Measurements from ENCODE around the gene TEN1.
A peak's percentile ranks its signal among the peaks of the same experiment; 100 is the strongest.
"Not testable (repeated sequence)": the region's sequence is repeated elsewhere in the genome, so short reads cannot be mapped to it uniquely, and the experiment has no call there.

The TEN1 gene

GRCh38 chr17:75950855-75951554 lies 28.0 kb upstream of the TEN1 start:
- Histone ChIP-seq H3K9me3 (ENCODE audit: insufficient read depth, low read depth, low read length) (no peaks in the 10 kb centered on the region), H3K27me3 (ENCODE audit: insufficient read depth, low read length) (no peaks in the 10 kb centered on the region), H3K36me3 (ENCODE audit: insufficient read depth, low read length) (peaks cover 81% of the 10 kb centered on the region), H3K4me3 (ENCODE audit: low read length) (no peak overlapping the region), H3K4me1 (ENCODE audit: insufficient read depth, low read length) (peaks cover 3% of the 10 kb centered on the region; the same call in 1 of the 2 replicates), H3K9ac (ENCODE audit: low read depth, low read length) (no peak overlapping the region), H3K27ac (ENCODE audit: low read depth, low read length) (no peak overlapping the region)
- WGBS = 94% methylated on average over 8 of the region's 8 CpGs

GRCh38 chr17:75959051-75959838 lies 19.8 kb upstream of the TEN1 start:
- peaks cover 19% of the 10 kb centered on the region for H3K4me1 ChIP-seq (ENCODE audit: insufficient read depth, low read length)
- no peak overlapping the region for H3K4me3 ChIP-seq (ENCODE audit: low read length)
- 53% methylated on average over 8 of the region's 8 CpGs for WGBS
- peaks cover 22% of the 10 kb centered on the region for H3K36me3 ChIP-seq (ENCODE audit: insufficient read depth, low read length)
- H3K27me3 ChIP-seq (ENCODE audit: insufficient read depth, low read length) = no peaks in the 10 kb centered on the region
- H3K27ac ChIP-seq (ENCODE audit: low read depth, low read length) = peak overlapping the region; percentile 36; the same call in 1 of the 2 replicates
- H3K9me3 ChIP-seq (ENCODE audit: insufficient read depth, low read depth, low read length) = no peaks in the 10 kb centered on the region
- peak overlapping the region; percentile 4; the same call in 1 of the 2 replicates for H3K9ac ChIP-seq (ENCODE audit: low read depth, low read length)

DNA sequence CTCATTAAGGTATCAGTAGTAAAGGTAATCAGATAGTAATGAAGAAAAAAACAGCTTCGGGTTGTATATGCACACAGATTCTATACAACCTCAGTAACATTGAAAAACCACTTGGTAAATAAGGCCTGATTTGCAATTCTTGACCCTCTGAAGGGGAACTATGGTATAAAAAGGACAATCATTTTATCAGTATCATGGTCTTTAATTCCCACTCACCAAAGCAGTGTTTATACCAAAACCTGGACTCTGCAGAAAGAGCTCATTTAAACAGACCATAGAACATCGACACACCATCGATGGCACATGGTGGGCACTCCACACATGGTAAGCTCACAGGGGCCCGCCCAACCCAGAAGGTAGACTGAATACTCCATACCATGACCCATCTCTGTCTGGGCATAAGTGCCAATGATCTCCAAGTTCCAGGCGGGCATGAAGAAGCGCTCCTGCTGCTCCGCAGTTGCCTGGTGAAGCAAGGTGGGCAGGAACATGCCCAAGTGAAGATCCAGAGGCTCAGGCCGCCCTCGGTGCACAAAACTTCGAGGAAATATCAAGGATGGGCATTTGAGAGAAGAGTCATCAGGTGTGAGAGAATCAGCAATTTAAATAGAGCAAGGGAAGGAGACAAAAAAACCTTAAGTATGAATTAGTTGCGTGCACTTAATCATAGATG lies 19.1 kb upstream of the TEN1 start:
- peaks cover 18% of the 10 kb centered on the region for H3K36me3 ChIP-seq (ENCODE audit: insufficient read depth, low read length)
- peak overlapping the region; percentile 4; the same call in 1 of the 2 replicates for H3K9ac ChIP-seq (ENCODE audit: low read depth, low read length)
- no peaks in the 10 kb centered on the region for H3K9me3 ChIP-seq (ENCODE audit: insufficient read depth, low read depth, low read length)
- no peak overlapping the region for H3K4me3 ChIP-seq (ENCODE audit: low read length)
- H3K27ac ChIP-seq (ENCODE audit: low read depth, low read length) = peak overlapping the region; percentile 36; the same call in 1 of the 2 replicates
- H3K4me1 ChIP-seq (ENCODE audit: insufficient read depth, low read length) = peaks cover 19% of the 10 kb centered on the region
- H3K27me3 ChIP-seq (ENCODE audit: insufficient read depth, low read length) = no peaks in the 10 kb centered on the region
- WGBS = 96% methylated on average over 10 of the region's 11 CpGs

GRCh38 chr17:75965468-75965867 lies 13.6 kb upstream of the TEN1 start:
- H3K27me3 ChIP-seq (ENCODE audit: insufficient read depth, low read length) = no peaks in the 10 kb centered on the region
- 94% methylated on average over 6 of the region's 6 CpGs for WGBS
- no peak overlapping the region for H3K9ac ChIP-seq (ENCODE audit: low read depth, low read length)
- H3K4me3 ChIP-seq (ENCODE audit: low read length) = no peak overlapping the region
- no peaks in the 10 kb centered on the region for H3K9me3 ChIP-seq (ENCODE audit: insufficient read depth, low read depth, low read length)
- H3K36me3 ChIP-seq (ENCODE audit: insufficient read depth, low read length) = peaks cover under 1% of the 10 kb centered on the region; the same call in 1 of the 2 replicates
- no peak overlapping the region for H3K27ac ChIP-seq (ENCODE audit: low read depth, low read length)
- H3K4me1 ChIP-seq (ENCODE audit: insufficient read depth, low read length) = peaks cover under 1% of the 10 kb centered on the region; the same call in 1 of the 2 replicates

DNA sequence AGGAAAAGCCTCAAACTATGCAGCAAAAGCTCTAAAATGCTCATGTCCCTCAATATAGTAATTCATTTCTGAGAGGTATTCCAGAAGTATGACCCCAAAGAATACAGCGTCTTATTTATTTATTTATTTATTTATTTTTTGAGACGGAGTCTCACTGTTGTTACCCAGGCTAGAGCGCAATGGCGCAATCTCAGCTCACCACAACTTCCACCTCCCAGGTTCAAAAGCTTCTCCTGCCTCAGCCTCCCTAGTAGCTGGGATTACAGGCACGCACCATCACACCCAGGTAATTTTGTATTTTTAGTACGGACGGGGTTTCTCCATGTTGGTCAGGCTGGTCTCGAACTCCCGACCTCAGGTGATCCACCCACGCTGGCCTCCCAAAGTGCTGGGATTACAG lies 10.0 kb upstream of the TEN1 start:
- not testable (repeated sequence) for H3K9ac ChIP-seq (ENCODE audit: low read depth, low read length); H3K27me3 ChIP-seq (ENCODE audit: insufficient read depth, low read length); H3K27ac ChIP-seq (ENCODE audit: low read depth, low read length); H3K4me1 ChIP-seq (ENCODE audit: insufficient read depth, low read length); H3K9me3 ChIP-seq (ENCODE audit: insufficient read depth, low read depth, low read length); H3K4me3 ChIP-seq (ENCODE audit: low read length)
- H3K36me3 ChIP-seq (ENCODE audit: insufficient read depth, low read length) = peaks cover 18% of the 10 kb centered on the region
- 84% methylated on average over 9 of the region's 10 CpGs for WGBS

DNA sequence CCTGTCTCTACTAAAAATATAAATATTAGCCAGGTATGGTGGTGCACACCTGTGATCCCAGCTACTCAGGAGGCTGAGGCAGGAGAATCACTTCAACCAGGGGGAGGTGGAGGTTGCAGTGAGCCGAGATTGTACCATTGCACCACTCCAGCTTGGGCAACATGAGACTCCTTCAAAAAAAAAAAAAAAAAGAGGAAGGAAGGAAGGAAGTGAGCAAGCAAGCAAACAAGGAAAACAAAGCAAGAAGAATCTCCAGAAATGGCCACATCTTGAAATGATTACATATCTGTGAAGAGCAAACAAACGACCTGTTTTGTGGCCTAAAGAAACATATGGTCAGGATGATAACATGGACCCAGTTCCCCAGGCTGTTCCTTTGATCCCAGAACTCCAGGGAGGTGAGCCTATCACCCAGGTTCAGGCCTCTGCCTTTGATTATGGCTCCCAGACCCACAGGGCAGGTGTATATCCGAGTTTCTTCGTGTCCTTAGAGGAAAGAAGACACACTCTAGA lies 9.0 kb upstream of the TEN1 start:
- Histone ChIP-seq H3K9ac (ENCODE audit: low read depth, low read length) (no peak overlapping the region), H3K4me3 (ENCODE audit: low read length) (no peak overlapping the region), H3K27ac (ENCODE audit: low read depth, low read length) (no peak overlapping the region), H3K27me3 (ENCODE audit: insufficient read depth, low read length) (no peaks in the 10 kb centered on the region), H3K36me3 (ENCODE audit: insufficient read depth, low read length) (peaks cover 18% of the 10 kb centered on the region), H3K4me1 (ENCODE audit: insufficient read depth, low read length) (no peaks in the 10 kb centered on the region), H3K9me3 (ENCODE audit: insufficient read depth, low read depth, low read length) (no peaks in the 10 kb centered on the region)
- 87% methylated on average over 4 of the region's 4 CpGs for WGBS

- H3K27me3 ChIP-seq (ENCODE audit: insufficient read depth, low read length) = no peaks in the 10 kb centered on the region
- 93% methylated on average over 7 of the region's 7 CpGs for WGBS
- H3K4me3 ChIP-seq (ENCODE audit: low read length) = no peak overlapping the region
- peaks cover 18% of the 10 kb centered on the region for H3K36me3 ChIP-seq (ENCODE audit: insufficient read depth, low read length)
- no peak overlapping the region for H3K9ac ChIP-seq (ENCODE audit: low read depth, low read length)
- no peaks in the 10 kb centered on the region for H3K4me1 ChIP-seq (ENCODE audit: insufficient read depth, low read length)
- H3K27ac ChIP-seq (ENCODE audit: low read depth, low read length) = no peak overlapping the region
- no peaks in the 10 kb centered on the region for H3K9me3 ChIP-seq (ENCODE audit: insufficient read depth, low read depth, low read length)
These were observed 8.4 kb upstream of the TEN1 start for GRCh38 chr17:75970626-75971025.

- 98% methylated on average over 5 of the region's 6 CpGs for WGBS
- not testable (repeated sequence) for H3K27ac ChIP-seq (ENCODE audit: low read depth, low read length); H3K27me3 ChIP-seq (ENCODE audit: insufficient read depth, low read length); H3K9ac ChIP-seq (ENCODE audit: low read depth, low read length); H3K4me1 ChIP-seq (ENCODE audit: insufficient read depth, low read length); H3K9me3 ChIP-seq (ENCODE audit: insufficient read depth, low read depth, low read length); H3K4me3 ChIP-seq (ENCODE audit: low read length)
- H3K36me3 ChIP-seq (ENCODE audit: insufficient read depth, low read length) = peaks cover 26% of the 10 kb centered on the region
These were observed 3.9 kb upstream of the TEN1 start for GRCh38 chr17:75975187-75975586.

- 100% methylated on average over 3 of the region's 5 CpGs for WGBS
- no peak overlapping the region for H3K4me3 ChIP-seq (ENCODE audit: low read length)
- no peak overlapping the region for H3K27ac ChIP-seq (ENCODE audit: low read depth, low read length)
- 0 out of 2 replicates have a peak, but pooled peaks cover 6% of the 10 kb centered on the region for H3K4me1 ChIP-seq (ENCODE audit: insufficient read depth, low read length)
- H3K27me3 ChIP-seq (ENCODE audit: insufficient read depth, low read length) = no peaks in the 10 kb centered on the region
- no peaks in the 10 kb centered on the region for H3K9me3 ChIP-seq (ENCODE audit: insufficient read depth, low read depth, low read length)
- H3K9ac ChIP-seq (ENCODE audit: low read depth, low read length) = no peak overlapping the region
- H3K36me3 ChIP-seq (ENCODE audit: insufficient read depth, low read length) = peaks cover 24% of the 10 kb centered on the region
These were observed 3.3 kb upstream of the TEN1 start for GRCh38 chr17:75975757-75976174.

GRCh38 chr17:75976175-75976848 lies 2.7 kb upstream of the TEN1 start:
- Histone ChIP-seq H3K4me3 (ENCODE audit: low read length) (no peak overlapping the region), H3K9ac (ENCODE audit: low read depth, low read length) (no peak overlapping the region), H3K27ac (ENCODE audit: low read depth, low read length) (no peak overlapping the region), H3K9me3 (ENCODE audit: insufficient read depth, low read depth, low read length) (no peaks in the 10 kb centered on the region), H3K27me3 (ENCODE audit: insufficient read depth, low read length) (no peaks in the 10 kb centered on the region), H3K36me3 (ENCODE audit: insufficient read depth, low read length) (peaks cover 21% of the 10 kb centered on the region), H3K4me1 (ENCODE audit: insufficient read depth, low read length) (0 out of 2 replicates have a peak, but pooled peaks cover 8% of the 10 kb centered on the region)
- 93% methylated on average over 9 of the region's 9 CpGs for WGBS
